CD4-positive, alpha-beta T cell treated with Interleukin-17A for 4 hours (primary cell): ENCODE data around the gene HILPDA.
A peak's percentile ranks its signal among the peaks of the same experiment; 100 is the strongest.
"Not testable (repeated sequence)": the region's sequence is repeated elsewhere in the genome, so short reads cannot be mapped to it uniquely, and the experiment has no call there.

Source experiments
- DNase-seq: peaks from one replicate; pipeline ENCODE4 v3.0.0-alpha.2; 2020; ENCODE audit warnings: mixed read lengths

The HILPDA gene

DNA sequence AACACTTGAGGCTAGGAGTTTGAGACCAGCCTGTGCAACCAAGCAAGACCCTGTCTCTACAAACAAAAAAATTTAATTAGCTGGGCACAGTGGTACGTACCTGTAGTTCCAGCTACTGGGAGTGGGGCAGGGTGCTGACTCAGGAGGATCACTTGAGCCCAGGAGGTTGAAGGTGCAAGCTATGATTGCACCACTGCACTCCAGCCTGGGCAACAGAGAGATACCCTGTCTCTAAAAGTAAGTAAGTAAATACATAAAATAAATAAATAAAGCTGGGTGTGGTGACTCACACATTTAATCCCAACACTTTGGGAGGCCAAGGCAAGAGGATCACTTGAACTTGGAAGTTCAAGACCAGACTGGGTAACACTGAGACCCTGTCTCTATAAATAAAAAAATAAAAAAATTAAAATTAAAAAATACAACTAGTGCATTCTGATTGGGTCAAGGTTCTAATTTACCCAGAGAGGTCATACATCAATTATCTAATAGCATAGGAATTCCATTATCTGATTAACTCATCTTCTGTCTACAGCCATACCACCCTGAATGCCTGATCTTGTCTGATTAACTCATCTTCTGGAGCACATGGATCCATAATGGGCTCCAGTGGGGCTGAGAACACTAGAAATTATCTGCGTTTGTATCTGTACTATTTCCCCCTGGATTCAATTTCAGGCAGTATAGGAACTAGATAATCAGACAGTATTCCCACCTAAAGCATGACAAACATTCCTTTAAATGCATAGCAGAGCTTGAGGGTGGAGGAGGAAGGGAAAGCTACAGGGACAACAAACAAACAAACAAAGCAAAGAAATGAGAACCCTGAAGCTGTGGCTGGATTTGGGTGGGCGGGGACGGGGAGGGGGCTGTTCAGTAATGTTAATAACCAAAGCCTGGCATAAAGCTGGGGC, 21.0 kb upstream of the HILPDA start:
- DNase-seq: no peak

DNA sequence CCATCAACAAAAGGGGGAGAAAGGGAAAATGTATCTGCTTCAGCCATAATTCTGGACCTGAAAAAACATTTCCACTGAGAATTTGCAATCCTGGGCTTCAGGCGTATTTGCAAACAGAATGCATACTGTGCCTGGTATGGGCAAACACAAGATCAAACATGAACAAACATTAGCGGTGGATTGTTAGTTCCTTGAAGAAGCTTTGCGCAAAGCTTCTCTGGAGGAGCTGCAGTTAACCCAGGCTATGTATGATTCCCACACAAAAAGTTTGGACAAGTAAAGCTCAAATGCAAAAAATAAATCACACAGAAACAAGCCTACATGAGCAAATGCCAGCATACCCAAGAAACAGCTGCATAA, 20.4 kb upstream of the HILPDA start:
- DNase-seq: no peak

DNA sequence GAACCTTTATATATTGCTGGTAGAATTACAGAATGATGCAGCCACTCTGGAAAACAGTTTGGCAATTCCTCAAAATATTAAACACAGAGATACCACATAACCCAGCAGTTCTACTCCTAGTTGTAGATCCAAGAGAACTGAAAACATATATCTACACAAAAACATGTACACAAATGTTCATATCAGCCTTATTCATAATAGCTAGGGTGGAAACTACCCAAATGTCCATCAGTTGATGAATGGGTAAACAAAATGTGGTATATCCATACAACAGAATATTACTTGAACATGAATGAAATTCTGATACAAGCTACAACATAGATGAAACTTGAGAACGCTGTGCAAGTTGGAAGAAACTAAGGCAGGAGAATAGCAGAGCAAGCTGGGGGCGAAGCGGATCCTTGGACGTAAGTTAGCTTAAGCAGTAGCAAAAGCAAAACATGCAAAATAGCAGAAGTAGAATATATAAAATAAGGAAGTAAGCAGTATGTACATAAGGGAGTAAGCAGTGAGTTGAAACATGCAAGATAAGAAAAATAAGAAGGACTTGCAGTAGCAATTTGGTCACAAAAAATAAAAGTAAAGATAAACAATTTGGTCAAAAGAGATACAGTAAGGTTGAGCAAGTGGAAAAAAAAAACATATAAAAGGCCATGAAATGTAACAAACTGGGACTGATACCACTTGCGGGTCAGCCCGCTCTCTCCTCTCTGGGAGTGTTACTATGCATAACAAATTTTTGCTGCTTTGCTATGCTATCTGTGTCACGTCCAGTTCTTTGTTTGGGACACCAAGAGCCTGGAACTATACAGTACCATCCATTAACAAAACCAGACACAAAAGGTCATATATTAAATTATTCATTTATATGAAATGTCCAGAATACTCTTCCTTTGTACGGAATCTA, 18.0 kb upstream of the HILPDA start:
- DNase-seq: no peak

DNA sequence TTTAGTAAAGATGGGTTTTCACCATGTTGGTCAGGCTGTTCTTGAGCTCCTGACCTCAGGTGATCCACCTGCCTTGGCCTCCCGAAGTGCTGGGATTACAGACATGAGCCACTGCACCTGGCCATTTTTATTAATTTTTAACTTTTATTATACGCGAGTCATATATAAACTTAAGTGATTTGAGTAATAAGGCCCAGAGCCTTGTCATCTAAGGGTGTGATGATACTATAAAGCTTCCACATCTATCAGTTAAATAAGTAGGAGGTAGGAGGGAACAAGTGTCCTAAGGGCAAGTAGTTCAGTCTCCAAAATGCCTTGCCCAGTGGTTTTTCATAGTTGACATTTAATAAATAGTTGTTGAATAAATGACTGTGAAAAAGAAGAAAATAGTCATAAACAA, 13.3 kb upstream of the HILPDA start:
- no peak for DNase-seq

DNA sequence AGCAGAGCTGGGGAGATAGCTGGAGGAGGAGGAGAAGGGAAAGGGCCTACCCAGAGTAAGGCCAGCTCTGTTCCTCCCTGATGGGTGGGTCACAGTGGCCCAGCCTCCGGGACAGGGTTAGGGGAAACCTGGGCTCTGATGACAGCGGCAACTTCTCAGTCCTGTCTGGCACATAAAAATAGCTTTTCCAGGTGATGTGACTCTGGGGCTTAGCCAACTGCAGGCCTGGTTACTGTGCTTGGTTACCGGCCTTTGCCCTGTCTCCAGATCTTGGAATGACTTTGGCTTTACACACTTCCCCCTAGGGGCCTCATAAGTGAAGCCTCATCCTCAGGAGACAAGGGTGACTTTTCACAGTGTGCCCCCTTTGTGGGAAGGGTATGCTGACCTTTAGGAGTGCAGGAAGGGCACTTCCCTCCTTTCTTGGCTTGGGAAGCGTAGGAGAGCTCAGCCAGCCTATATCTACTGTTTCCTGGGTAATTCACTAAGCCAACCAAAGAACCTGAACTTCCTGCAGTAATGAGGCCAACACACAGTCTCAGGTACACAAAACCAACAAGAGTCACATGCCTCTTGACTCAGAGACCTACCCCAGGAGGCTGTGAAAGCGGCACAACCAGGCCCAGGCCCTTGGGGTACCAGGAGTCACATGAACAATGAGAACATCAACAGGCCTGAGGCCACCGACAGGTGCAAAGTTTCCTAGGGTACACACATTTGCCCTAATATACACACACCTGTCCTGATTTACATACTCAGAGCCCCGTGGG, 11.7 kb upstream of the HILPDA start:
- no peak for DNase-seq

DNA sequence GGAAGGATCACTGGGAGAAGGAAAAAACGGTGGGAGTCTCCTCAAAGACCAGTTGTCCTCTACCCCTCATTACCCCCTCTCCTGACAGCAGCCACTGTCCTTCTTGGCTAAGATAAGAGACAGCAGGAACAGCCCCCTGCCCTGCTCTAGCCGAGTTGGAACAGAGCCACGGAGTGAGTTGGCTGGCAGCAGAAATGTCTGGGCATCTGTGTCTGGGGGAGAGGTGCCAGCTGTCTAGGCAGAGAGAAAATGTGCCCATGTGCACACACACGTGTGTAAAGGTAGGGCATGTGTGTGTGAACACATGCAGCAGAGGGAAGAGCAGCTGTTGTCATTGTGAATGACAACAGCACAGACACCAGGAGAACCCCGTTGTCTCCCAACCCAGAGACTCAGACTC, 9.4 kb upstream of the HILPDA start:
- DNase-seq: no peak

DNA sequence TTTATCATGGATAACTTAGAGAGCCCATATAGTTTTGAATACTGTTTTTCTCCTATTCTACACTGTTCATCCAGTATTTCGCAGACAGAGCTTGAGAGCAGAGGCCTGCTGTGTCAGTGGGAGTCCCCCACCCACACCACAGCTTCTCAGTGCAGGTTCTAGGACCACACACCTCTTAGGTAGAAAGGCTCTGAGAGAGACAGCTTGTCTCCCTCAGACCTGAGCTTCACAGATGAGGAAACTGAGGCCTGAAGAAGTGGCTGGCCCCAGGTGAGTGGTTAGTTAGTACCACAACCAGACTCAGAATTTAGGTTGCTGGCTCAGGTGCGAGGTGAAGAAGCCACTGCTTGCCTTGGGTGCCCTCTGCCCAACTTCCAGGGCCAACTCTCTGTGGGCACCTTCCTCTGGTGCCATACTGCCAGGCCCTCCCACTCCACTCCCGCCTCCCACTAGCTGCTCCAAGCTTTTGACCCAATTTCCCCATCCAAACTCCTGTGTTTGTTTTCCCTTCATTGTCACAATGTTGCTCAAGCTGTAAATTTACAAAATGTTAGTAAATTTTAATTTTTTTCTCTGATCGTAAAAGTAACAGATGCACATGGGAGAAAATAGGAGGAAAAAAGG, 7.6 kb upstream of the HILPDA start:
- DNase-seq: no peak

DNA sequence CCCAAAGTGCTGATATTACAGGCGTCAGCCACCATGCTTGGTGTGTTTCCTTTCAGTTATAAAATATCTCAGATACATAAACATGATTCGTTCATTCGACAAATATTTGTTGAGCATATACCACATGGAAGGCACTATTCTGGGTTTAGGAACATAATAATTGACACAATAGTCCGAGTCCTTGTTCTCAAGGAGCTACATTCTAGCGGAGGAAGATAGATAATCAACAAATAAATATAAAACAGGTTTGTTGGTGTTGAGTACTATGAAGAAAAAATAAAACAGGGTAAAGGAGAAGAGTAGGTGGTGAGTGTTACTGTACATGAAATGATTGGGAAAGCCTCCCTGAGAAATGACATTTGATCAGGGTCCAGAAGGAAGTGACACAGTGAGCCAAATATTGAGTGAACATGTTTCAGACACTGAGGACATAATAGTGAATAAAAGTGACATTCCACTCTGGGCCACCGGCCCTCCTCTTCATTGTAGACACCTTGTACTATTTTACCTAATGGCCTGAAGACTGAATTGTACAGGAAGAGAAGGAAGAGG, 6.9 kb upstream of the HILPDA start:
- DNase-seq: no peak

DNA sequence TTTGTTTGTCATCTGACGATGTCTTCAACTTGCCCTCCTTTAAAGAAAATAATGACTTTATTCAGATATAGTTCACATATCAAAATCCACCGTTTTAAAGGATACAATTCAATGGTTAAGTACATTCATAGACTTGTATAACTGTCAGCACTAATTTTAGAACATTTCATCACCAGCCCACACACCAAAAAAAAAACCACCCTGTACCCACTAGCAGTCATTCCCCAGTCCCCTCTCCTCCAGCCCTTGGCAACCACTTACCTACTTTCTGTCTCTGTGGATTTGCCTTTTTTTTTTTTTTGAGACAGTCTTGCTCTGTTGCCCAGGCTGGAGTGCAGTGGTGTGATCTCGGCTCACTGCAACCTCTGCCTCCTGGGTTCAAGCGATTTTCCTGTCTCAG, 5.3 kb upstream of the HILPDA start:
- no peak for DNase-seq

DNA sequence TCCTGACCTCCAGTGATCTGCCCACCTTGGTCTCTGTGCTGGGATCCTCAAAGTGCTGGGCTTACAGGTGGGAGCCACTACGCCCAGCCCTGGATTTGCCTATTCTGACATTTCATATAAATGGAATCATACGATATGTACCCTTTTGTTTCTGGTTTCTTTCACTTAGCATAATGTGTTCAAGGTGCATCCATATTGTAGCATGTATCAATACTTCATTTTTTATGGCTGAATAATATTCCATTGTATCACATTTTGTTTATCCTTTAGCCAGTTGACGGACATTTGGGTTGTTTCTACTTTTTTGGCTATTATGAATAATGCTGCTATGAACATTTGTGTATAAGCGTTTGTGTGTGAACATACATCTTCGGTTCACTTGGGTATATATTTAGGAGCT, 4.8 kb upstream of the HILPDA start:
- DNase-seq: no peak

DNA sequence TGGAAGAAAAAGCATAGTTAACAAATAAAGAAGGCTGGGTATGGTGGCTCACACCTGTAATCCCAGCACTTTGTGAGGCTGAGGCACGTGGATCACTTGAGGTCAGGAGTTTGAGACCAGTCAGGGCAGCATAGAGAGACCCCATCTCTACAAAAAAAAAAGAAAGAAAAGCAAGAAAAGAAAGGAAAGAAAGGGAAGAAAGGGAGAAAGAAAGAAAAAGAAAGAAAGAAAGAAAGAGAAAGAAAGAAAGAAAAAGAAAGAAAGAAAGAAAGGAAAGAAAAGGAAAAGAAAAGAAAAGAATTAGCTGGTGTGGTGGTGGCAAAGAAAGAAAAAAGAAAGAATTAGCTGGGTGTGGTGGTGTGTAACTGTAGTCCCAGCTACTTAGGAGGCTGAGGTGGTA, 3.1 kb upstream of the HILPDA start:
- no peak for DNase-seq

DNA sequence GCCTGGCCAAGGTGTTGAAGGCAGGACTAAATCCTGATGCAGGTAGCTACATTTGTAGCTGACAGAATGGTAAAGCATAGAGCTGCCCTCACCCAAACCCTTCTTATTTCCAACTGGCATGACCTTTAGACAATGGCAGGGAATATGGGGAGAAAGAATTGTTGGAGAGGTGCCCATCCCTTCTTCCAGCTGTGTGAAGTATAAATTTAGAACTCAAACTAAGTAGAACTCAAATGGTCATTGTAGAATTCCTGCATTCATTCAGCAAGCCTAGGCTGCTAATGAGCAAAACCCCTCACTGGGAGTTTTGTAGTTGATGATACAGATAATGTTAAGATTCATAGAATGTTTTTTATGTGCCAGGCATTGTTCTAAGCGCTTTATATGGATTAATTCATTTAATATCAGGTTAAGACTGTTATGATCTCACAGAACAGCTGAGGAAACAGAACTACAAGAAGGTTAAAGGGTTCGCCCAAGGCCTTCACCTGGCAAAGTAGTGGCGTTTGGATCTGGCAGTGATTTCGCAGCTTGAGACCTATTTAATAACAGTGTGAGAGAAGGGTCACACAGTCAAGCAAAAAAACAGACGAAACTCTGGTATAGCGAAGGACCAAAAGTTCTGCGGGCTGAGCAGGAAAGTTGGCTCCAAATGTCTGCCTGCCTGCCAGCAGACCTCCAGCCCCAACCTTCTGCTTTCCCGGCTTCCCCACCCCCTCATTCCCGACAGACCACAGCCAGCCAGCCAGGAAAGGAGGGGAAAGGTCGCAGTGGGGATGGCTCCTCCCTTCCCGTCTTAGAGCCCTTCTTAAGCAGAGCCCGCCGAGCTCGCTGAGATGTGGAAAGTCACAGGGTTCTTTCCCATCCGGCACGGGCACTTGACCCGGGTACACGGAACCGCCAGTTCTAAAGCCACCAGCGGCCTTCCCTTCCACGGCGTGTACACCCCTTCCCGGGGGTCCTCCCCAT, 1.6 kb upstream of the HILPDA start:
- DNase-seq: no peak

DNA sequence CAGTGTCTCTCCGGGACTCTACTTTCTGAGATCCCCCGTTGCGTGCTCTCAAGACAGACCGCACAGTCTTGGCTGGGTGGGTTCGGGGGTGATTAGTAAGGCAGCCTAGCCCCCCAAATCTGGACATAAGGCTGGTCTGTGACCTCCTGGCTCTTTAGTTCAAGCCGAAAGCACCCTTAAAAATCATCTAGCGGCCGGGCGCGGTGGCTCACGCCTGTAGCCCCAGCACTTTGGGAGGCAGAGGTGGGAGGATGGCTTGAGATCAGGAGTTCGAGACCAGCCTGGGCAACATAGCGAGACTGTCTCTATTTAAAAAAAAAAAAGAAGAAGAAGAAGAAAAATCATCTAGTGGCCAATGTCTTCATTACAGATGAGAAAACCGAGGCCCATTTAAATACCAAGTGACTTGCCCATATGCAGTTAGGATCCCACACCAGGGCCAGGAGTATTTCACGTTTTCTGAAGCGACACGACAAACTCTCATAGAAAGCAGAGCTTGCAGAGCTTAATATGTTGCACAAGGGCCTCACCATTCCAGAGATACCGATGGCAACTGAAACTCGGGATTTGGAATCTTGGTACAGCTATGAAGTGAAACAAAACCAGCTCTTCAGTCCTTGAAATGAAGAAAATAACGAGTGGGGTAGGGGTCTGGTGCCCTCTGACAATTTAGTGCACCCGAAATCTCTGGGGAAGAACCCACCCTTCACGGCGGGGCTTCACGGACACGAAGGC, 703 bp upstream of the HILPDA start:
- DNase-seq: no peak

DNA sequence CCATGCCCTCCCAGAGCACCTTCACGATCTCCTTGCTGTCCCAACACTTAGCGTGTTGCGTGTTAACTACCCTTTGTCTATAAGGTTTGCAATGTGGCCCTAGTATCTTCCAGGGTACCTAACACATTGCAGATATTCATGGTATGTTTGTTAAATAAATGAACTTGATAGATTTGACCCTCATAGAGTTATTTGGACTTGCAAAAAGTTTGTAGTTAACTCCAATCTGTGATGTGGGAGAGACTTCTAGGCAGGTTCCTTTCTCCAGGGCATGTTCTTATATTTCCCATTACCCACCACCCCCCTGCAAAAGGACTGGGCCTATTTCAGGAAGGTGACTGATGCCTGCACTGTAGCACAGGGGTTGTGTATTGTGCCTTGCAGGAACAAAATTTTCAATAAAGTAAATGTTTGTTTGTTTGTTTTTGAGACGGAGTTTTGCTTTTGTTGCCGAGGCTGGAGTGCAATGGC, 612 bp downstream of the HILPDA start:
- no peak for DNase-seq

DNA sequence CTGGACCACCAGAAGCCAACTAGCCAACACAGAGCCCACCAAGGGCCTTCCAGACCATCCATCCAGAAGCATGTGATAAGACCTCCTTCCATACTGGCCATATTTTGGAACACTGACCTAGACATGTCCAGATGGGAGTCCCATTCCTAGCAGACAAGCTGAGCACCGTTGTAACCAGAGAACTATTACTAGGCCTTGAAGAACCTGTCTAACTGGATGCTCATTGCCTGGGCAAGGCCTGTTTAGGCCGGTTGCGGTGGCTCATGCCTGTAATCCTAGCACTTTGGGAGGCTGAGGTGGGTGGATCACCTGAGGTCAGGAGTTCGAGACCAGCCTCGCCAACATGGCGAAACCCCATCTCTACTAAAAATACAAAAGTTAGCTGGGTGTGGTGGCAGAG, 1.7 kb downstream of the HILPDA start:
- DNase-seq: not testable (repeated sequence)

DNA sequence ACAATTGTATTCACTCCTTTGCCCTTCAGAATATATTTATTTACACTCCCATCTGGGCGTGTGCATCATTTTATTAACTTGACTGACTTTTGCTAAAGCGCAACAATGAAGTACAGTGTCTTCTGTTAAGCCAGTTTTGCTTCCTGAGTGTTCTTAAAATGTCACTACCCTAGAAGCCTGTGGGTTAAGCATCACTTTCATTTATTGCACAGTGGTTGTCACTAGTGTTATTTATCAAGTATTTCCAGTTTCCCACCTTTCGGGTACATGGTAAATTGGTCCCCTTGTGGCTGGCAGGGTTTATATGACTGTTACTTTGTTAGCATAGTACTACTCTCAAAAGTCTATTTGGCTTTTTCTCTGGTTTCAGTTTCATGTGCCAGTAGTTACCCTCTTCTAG, 3.3 kb downstream of the HILPDA start:
- no peak for DNase-seq

DNA sequence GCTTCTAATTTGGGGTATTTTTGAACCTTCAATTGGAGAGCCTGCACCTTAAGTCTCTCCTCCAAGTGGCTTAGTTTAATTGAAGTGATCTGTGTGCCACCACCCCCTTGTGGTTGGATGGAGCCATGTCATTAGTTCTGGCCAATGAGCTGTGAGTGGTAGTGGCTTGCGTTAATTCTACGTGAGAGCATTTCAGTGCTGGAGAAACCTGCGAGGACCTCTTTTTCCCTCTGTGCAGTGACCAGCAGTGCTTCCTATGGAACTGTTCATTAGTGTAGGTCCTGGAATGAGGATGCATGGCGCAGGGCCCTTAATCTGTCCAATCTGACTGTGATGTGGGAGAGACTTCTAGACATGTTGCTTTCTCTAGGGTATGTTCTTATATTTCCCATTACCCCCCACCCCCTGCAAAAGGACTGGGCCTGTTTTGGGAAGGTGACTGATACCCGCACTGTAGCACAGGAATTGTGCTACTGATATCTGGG, 3.8 kb downstream of the HILPDA start:
- peak; percentile 75 for DNase-seq

DNA sequence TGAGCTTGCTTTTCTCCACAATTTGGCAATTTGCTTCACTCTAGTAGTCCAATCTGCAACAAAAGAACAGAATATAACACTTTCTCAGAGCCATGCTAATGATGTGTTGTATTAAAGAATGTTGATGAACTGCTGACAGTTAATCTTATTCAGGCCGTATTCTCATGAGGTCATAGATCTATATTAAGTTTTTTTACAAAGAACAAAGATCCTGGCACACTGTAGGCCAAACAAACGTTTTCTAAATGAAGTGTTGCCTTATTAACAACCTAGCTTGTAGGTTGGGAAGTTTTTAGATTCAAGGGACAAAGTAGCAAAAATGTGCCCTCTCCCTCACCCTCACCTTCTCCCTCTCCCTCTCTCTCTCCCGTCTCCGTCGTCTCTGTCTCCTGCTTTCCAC, 6.8 kb downstream of the HILPDA start:
- DNase-seq: no peak

DNA sequence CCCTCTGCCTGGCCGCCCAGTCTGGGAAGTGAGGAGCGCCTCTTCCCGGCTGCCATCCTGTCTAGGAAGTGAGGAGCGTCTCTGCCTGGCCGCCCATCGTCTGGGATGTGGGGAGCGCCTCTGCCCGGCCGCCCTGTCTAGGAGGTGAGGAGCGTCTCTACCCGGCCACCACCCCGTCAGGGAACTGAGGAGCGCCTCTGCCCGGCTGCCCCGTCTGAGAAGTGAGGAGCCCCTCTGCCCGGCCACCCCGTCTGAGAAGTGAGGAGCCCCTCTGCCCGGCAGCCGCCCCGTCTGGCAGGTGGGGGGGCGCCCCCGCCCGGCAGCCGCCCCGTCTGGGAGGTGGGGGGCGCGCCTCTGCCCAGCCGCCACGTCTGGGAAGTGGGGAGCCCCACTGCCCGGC, 7.7 kb downstream of the HILPDA start:
- not testable (repeated sequence) for DNase-seq

DNA sequence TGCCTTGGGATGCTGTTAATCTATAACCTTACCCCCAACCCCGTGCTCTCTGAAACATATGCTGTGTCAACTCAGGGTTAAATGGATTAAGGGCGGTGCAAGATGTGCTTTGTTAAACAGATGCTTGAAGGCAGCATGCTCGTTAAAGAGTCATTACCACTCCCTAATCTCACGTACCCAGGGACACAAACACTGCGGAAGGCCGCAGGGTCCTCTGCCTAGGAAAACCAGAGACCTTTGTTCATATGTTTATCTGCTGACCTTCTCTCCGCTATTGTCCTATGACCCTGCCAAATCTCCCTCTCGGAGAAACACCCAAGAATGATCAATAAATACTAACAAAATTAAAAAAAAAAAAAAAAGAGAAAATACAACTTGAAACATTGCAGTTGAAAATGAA, 8.3 kb downstream of the HILPDA start:
- DNase-seq: not testable (repeated sequence)
